NCI-H187 (cell line): ENCODE results near the gene TMEM62.
"Not testable (repeated sequence)": the region's sequence is repeated elsewhere in the genome, so short reads cannot be mapped to it uniquely, and the experiment has no call there.

Experiments
- DNase-seq, 2 experiments: peaks; one replicate each; lab custom pipeline; 2025; lab: John Stamatoyannopoulos, UW

The TMEM62 gene

GRCh38 chr15:43209059-43209824 lies 75.9 kb downstream of the TMEM62 start:
- no peak for DNase-seq

DNA sequence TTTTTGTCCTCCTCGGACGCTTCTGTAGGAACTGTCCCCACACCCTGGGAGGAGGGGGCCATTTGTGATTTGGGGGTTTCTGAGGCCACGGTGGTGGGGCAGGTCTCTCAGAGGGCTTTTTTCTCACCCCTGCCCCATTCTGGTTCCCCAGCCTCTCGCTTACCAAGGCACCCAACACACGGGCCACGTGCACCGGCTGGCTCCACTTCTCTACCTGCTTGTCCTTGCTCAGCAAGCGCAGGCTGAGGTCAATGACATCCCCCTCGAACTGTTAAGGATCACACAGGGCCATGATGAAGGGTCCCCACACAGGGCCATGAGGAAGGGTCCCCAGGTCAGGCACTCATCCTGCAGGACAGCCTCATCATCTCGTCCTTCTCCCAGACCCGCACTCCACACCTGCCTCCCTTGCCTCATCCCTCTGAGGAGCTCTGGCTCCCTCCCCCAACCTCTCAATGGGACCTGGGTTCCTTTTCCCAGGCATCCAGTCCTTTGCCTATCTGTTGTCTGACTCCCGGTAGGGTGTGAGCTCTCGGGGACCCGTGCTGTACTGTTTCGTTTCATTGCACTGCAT lies 76.9 kb downstream of the TMEM62 start:
- no peak for DNase-seq

- no peak for DNase-seq
Observed at GRCh38 chr15:43210807-43211206, 77.4 kb downstream of the TMEM62 start.

- no peak for DNase-seq
Observed at GRCh38 chr15:43211224-43211735, 77.9 kb downstream of the TMEM62 start.

DNA sequence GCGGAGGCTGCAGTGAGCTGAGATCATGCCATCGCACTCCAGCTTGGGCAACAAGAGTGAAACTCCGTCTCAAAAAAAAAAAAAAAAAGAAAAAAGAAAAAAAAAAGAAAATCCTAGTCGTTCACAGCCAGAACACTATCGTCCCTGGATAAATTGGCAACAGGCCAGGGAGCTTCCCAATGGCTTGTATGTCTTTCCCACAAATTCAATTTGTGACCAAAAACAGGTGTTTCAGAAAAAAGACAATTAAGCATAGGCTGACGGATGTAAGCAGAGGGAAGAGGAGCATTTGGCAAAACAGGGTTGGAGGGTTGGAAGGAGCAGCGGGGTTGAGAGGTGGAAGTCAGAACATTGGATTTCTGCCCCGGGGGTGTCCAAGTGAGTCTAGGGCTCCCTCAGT lies 78.9 kb downstream of the TMEM62 start:
- DNase-seq: no peak

DNA sequence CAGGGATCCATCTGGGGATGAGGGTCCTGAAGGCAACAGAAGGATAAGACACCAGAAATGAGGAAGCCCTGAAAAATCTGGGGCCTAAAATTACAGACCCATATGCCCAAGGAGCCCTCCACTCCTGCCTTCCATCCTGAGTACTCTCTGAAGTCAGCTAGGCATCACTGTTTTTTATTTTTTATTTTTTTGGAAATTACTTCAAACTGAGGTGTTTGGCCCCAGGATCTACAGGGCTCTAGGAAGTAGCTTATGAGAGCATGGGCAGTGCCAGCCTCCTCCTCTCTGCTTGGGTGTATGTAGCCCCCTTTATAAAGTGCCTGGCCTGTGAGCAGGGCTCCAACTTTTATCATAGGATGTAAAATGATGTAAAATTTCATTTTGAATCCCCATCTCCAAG lies 79.6 kb downstream of the TMEM62 start:
- DNase-seq: no peak

GRCh38 chr15:43213466-43213865 lies 80.1 kb downstream of the TMEM62 start:
- no peak for DNase-seq

DNA sequence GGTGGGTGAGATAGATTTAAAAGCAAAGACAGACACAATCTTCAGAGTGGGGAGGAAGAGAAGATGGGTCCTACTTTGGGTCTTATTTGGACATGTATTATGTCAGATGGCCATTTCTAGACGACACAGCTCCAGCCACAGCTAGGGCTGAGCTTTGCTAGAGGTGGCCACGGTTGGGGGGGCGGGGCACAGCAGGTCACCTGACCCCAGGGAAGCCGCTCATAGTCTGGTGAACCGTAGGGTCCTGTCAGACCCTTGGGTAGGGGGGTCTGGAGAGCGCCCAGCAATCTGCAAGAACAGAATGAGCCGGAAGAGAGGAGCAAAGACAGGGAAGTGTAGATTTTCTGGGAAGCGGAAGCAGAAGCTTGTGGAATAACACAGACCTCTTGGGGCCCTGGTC lies 80.8 kb downstream of the TMEM62 start:
- DNase-seq: no peak

DNA sequence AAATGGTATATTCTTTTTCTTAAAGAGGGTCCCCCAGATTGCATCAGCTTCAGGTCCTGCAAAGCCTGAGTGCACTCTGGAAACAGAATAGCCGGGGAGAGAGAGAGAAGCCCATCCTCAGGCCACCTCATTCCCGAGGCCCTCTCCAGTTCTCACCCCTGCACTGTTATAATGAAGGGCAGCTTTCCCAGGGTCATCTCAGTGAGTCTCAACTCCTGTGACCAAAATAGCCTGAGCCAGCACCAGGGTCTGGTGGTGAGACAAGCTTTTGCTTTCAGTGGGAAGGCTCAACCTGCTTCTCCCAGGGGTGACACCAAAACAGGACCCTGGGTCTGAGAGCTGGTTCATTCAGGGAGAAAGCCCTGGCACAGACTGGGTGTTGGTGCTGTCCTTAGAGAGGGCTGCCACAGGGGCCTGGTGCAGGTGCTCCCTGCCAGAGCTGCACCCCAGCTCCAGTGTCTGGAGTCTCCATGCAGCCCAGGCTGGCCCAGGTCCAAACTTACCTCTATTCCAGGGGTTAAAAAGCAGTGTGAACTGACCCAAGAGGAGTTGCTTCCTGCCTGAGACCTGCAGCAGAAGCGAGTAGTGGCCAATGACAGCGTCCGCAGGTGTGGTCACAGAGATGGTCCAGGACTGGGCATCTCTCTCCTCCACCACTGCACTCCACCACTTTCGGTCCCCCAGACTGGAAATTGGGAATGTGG lies 81.4 kb downstream of the TMEM62 start:
- DNase-seq: no peak

DNA sequence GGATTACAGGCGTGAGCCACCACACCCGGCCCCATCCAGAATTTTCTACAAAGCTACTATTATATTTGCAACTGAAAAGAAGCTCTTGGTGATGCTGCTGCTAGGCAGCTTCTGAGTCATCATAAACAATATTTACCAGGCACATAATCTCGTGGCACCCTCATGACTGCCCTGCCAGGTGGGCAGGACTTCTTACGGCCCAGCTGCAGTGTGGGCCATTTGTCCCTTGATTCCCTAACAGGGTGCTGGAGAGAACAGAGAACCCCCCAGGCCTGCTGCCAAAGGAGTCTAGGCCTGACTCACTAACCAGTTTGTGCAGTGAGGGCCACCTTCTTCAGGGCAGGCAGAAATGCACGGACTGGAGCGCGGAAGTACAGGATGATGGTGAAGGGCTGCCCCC lies 82.6 kb downstream of the TMEM62 start:
- DNase-seq: no peak

GRCh38 chr15:43218908-43219706 lies 85.7 kb downstream of the TMEM62 start:
- no peak for DNase-seq

DNA sequence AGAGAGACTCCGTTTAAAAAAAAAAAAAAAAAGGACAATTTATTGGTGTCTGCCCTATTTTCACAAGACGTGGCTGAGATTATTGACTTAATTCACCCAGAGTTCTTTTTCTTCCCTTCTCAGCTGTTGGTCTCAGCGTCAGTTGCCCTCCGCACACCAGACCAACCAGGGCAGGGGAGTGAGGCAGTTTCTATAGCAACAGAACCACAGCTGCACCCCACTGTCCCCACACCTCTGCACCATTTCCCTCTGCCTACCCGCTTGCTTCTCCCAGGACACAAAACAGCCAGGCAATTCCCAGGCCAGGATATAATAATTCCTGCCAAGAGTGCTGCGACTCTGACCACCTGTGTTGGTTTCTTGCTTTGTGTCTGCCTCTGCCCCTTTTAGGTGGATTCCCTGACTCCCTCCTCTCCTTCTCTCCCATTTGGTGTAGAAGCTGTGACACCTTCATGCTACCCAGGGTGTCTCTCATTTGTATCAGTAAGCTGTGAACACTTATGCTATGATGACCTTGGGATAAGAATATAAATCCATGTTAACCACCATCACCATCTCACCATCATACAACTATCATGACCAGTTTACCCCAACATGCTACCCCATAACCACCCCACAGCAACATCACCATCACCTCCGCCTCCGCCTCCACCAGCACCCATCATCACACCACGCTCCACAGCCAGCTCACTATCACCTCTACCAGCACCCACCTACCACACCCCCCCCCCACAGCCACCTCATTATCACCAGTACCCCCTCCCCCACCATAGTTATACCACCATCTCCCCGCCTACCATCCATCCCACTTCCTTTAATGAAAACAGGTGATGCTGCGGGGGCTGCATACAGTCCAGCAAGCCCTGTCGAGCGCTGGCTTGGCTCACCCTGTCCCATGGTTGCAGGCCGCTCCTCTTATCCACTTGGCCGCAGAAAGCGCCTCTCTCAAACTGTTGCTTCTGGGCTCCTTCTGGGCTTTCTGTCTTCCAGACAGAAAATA lies 86.8 kb downstream of the TMEM62 start:
- DNase-seq: no peak

- no peak for DNase-seq
Observed at GRCh38 chr15:43220991-43221403, 87.6 kb downstream of the TMEM62 start, which contains the start of gene EPB42. Gene EPB42, minus strand, starts transcription at chr15:43221018. Its CDS starts 193 bp downstream, at chr15:43220825.

- DNase-seq: no peak
Observed at GRCh38 chr15:43221422-43221821, 88.0 kb downstream of the TMEM62 start.

GRCh38 chr15:43225201-43225949 lies 92.0 kb downstream of the TMEM62 start:
- DNase-seq: no peak

DNA sequence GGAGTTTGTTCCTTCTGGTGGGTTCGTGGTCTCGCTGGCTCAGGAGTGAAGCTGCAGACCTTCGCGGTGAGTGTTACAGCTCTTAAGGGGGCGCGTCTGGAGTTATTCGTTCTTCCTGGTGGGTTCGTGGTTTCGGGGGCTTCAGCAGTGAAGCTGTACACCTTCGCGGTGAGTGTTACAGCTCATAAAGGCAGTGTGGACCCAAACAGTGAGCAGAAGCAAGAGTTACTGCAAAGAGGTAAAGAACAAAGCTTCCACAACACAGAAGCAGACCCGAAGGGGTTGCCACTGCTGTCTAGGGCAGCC lies 92.5 kb downstream of the TMEM62 start:
- DNase-seq: not testable (repeated sequence)

DNA sequence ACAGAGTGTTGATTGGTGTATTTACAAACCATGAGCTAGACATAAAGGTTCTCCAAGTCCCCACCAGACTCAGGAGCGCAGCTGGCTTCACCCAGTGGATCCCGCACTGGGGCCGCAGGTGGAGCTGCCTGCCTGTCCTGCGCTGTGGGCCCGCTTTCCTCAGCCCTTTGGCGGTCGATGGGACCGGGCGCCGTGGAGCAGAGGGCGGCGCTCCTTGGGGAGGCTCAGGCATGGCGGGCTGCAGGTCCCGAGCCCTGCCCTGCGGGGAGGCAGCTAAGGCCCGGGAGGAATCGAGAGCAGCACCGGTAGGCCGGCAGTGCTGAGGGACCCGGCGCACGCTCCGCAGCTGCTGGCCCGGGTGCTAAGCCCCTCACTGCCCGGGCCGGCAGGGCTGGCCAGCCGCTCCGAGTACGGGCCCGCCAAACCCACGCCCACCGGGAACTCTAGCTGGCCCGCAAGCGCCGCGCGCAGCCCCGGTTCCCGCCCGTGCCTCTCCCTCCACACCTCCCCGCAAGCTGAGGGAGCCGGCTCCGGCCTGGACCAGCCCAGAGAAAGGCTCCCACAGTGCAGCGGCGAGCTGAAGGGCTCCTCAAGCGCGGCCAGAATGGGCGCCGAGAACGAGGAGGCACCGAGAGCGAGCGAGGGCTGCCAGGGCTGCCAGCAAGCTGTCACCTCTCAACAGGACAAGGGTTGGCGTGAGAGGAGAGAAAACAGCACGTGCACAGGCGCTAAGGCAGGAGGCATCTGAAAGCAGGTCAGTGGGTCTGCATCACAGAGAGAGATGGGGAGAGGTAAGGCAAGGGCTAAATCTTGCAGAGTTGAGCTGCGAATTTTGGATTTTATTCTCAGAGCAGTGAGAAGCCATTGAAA lies 93.3 kb downstream of the TMEM62 start:
- DNase-seq: no peak

DNA sequence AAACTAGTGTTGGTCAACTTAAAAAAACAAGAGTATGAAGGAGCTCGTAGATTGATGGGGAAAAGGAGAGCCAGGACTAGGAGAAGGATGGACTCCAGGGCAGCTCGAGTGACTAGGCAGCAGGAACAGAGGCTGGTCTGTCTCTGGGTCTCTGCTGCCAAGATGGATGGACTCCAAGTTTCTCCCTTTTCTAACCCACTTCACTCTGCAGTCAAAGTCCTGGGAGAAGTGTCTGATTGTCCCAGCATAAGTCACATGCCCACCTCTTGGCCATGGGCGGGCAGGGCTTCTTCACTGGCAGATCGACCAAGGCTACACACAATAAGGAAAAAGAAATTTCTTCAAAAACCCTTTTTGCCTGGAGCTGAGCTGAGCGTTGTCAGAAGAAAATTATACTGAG lies 96.6 kb downstream of the TMEM62 start:
- DNase-seq: no peak

DNA sequence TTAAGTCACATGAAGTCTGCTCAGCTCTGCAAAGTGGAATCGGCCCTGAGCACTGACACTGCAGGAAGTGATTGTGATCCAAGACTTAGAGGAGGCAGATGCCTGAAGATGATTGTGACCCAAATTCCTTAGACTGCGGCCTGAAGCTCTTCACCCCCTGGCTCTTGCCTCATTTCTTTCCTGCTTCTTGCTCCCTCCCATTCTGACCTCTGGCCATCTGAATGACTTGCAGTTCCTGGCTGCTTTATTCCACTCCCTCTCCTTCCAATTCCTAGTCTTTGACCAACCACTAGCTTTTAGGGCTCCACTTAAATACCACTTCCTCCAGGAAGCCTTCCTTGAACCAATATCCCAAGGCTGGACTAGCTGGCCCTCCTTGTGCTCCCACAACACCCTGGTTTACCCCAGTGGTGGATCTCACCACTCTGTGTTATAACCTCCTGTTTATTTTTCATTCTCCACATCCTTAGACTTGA lies 97.3 kb downstream of the TMEM62 start:
- no peak for DNase-seq
